HG03469 (cell line): ENCODE measurements around the gene ITGA1.
"Not testable (repeated sequence)": the region's sequence is repeated elsewhere in the genome, so short reads cannot be mapped to it uniquely, and the experiment has no call there.

ENCODE experiments used
- ATAC-seq: cut with Tn5 transposase; IDR thresholded peaks from one replicate; pipeline ENCODE4 v1.9.1; 2021; ENCODE audit warnings: mild to moderate bottlenecking, moderate library complexity, moderate number of reproducible peaks; ENCODE audit not compliant: unreplicated experiment

ITGA1 gene

DNA sequence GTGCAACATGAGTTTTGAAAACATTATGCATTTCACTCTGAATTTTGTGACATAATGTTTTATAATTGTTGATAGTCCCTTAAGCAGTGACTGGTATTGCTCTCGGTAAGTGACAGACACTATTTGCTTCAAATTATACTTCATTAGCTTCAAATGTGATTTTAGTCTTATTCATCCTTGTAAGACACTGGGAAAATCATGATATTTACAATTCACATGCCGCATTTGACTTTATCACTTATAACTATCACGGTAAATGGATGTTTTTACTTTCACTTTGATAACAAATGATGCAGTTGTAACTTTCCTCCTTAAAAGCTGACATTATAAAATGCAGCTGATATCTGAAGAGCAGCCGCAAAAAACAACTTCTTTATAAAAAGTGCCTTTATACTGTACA lies 157.3 kb downstream of the ITGA1 start:
- ATAC-seq, result no peak

DNA sequence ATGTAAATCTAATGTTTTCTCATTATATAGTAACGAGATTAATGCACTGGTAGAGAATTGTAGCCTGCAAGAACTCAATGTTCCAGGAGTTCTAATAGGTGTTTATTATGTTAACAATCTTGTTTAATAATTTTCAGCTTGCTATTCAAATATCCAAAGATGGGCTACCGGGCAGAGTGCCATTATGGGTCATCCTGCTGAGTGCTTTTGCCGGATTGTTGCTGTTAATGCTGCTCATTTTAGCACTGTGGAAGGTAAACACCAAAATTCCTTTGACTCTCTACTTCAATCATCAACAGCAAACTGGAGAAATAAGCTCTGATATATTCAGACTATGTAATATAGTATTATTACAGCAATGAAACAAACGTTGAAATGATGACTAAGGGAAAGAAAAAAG lies 159.5 kb downstream of the ITGA1 start:
- ATAC-seq, result no peak

DNA sequence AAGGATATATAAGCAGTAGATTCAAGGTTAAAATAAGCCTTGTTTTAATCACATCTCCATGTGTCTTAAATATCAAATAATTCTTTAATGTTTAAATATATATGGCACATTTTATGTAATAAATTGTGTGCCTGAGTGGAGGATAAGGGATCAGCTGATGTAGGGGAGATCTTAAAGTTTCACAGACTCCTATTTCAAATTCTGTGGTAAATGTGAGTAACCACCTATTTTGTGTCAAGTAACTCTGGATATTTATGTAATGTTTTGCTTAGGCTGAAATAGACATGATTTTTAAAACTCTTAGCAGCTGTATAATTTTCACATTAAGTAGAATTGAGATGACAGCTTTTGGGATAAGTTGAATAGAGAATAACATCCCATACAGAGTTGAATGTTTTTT lies 160.1 kb downstream of the ITGA1 start:
- ATAC-seq, result no peak

DNA sequence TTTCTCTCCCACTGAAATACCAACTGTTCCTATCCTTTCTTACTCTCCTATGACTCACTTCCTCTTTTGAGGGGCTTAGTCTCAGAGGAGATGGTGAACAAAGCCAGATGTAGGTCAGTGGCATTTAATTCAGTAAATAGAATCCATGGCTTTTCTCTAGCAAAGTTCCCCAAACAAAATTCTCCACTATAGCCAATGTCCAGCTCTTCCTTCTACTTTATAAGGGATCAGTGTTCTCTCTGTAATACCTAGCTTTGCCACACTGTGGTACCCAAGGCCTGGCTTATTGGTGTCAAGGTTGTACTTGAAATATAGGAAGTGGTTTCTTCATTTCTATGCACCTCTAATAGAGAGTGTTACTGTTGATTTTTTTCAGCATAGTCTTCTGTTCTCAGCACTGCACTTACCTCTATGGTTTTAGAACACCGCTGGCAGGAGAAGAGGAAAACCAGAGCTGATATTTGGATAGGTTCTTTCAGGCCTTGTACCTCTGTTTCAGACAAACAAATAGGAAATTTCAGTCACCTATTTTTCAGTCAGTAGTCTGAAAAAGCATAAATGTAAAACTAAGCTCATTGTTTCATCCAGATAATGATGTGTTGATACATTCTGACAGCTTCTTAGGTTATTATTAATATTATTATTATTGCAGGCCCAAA lies 160.8 kb downstream of the ITGA1 start:
- peak; percentile 99 for ATAC-seq

DNA sequence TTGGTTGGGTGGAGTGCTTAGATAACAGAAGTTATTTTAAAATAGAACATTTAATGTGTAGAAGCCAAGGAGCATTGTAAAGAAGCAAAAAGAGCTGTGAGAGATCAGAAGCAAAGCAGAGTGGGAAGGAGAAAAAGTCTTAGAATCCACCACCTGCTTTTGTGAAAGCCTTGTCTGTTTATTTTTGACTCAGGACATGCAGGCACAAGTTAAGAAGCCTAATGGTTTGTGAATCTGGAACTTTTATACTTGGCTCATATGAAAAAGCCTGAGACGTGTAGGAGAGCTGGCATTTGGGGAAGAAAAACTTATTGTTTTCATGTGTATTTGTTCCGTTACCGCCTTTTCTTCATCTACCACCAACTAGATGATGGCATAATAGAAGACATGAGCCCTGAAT lies 163.0 kb downstream of the ITGA1 start:
- no peak for ATAC-seq

DNA sequence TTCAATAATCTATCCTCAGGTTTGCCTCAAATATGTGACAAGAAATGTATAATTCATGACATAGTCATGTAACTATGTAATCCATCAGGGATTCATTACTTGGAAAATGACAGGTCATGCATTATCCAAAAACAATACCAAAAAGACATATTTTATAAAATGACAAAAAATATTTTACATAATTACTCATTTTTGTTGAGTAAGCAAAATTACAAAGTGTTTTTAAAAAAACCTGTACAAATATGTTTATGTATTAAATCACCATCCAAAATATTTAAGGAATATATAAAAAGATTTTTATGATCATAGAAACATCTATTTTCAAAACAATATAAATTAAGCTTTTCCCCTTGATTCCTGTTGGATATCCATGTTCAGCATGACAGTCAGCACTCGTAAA lies 164.8 kb downstream of the ITGA1 start:
- ATAC-seq, result no peak

DNA sequence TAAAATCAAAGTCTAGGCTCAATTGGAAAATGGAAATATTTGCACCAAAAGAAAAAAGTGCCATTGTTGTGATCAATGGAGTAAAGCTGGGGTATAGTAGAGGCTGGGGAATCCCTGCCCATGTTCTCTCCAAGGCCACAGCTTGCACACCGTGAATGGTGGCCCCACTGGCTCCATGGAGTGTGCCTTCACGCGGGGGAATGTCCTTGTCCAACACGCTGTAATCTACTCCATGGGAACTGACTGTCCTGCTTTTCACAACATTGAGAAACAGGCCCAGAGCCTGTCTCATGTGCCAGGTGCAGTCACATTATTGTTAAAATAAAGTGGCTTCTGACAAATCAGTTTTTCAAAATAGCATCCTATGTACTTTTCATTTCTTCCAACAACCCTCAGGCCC lies 168.3 kb downstream of the ITGA1 start:
- no peak for ATAC-seq

DNA sequence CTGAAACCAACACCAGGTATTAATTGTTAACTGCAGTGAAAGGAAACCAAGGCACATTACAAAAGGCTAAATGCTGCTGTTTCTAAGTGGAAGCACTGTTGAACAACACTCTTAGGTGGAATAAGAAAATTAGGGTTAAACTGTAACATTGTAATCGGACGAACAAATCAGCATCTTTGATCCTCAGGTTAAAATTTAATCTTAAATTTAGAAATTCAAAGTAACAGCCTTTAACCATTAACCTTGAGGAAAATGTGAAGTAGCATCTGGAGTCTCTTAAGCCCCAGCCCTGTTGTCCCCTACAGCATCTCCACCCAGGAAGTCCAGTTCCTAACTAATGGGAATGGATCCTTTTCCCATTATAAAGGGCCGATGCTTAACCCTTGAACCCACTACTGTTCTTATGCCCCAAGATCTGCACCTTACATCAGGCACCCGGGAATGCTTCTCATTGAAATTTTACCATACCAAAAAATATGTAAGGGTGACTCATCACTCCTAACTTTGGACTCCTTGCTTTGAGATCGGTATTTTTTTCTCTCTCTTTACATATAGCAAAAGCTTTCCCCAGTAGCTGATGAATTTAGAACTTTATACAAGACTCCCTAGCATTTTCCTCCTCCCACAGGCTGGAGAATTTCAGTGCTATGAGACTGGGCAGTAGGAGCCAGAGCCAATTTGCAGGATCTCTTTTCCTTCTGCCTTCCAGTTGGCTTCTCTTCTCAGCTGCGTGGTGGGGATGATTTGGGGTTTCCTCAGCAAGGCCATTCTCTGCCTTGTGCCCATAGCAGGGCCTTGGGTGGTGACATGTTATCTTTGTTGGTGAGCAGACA lies 169.4 kb downstream of the ITGA1 start:
- no peak for ATAC-seq

DNA sequence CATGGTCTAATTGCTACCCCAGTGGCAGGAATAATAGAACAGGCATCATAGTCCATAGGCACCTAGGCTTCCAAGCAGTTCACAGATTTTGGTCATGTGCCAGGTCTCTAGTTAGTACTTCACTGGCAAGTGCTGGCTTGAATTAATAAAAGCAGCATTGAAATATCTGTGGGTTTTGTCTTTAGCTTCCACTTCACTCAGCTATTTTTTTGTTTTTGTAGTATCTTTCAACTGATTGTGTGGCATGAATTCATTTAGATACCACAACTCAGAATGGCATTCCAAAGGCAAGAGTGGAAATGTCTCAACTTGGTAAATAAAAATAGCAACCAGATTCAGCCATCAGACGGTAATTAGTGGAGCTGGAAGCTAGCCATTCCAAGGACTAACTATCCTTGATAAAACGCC lies 173.6 kb downstream of the ITGA1 start:
- no peak for ATAC-seq

DNA sequence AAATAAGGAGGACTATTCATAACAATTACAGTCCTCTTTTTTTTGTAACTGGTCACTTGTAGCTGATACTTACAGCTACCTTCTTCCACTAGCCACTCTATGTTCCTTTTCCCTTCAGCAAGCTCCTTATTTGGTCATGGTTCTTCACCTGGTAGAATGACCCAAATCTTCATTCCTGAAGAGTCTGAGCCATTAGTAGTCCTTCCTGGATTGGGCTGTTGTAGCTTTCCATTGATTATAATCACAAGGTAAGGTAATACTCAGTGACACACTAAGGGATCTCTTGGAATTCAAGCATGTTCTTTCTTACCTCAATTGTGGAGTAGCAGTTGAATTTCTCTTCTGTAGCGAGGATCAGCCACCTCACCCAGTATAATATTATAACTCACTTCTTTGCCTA lies 175.9 kb downstream of the ITGA1 start:
- ATAC-seq, result no peak

DNA sequence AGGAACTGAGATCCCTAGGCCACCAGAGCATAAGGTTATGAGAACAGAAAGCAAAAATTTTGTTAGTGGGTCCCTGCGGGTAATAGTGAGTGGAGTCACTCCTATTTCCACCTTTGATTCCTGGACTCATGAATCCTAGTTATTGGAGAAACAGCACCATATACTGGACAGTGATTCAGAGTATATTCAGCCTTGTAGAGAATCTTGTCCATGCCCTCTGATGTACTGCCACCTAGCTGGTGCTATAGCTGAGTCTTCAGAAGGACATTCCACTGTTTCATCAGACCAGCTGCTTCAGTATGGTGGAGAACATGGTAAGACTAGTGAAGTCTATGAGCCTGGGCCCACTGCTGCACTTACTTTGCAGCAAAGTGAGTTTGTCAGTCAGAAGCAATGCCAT lies 176.4 kb downstream of the ITGA1 start:
- no peak for ATAC-seq

DNA sequence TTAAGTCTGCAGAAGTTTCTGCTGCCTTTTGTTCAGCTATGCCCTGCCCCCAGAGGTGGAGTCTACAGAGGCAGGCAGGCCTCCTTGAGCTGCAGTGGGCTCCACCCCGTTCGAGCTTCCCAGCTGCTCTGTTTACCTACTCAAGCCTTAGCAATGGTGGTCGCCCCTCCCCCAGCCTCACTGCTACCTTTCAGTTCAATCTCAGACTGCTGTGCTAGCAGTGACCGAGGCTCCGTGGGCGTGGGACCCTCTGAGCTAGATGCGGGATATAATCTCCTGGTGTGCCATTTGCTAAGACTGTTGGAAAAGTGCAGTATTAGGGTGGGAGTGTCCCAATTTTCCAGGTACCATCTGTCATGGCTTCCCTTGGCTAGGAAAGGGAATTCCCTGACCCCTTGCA lies 188.4 kb downstream of the ITGA1 start:
- ATAC-seq, result not testable (repeated sequence)

DNA sequence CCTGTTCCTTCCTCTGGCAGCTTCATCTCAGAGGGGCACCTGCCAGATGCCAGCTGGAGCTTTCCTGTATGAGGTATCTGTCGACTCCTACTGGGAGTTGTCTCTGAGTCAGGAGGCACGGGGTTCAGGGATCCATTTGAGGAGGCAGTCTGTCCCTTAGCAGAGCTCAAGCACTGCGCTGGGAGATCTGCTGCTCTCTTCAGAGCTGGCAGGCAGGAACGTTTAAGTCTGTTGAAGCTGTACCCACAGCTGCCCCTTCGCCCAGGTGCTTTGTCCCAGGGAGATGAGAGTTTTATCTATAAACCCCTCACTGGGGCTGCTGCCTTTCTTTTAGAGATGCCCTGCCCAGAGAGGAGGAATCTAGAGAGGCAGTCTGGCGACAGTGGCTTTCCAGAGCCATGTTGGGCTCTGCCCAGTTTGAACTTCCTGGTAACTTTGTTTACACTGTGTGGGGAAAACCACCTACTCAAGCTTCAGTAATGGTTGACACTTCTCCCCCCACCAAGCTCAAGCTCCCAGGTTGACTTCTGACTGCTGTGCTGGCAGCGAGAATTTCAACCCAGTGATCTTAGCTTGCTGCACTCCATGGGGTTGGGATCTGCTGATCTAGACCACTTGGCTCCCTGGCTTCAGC lies 189.7 kb downstream of the ITGA1 start:
- no peak for ATAC-seq

DNA sequence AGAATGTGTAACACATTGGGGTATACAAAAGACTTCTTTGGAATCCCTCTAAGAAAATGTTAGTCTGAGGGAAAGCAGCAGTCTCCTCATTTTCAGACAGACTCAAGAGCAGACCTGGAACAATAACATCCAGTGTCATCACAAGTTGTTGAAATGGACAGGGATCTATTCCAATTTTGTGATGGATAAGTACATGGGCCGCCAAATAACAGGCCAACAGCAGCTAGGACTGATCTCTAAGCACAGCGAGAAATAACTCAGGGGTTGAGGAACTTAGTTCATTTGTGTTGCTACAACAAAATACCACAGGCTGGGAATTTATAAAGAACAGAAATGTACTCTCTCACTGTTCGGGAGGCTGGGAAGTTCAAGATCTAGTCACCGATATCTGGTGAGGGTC lies 193.8 kb downstream of the ITGA1 start:
- ATAC-seq, result no peak

DNA sequence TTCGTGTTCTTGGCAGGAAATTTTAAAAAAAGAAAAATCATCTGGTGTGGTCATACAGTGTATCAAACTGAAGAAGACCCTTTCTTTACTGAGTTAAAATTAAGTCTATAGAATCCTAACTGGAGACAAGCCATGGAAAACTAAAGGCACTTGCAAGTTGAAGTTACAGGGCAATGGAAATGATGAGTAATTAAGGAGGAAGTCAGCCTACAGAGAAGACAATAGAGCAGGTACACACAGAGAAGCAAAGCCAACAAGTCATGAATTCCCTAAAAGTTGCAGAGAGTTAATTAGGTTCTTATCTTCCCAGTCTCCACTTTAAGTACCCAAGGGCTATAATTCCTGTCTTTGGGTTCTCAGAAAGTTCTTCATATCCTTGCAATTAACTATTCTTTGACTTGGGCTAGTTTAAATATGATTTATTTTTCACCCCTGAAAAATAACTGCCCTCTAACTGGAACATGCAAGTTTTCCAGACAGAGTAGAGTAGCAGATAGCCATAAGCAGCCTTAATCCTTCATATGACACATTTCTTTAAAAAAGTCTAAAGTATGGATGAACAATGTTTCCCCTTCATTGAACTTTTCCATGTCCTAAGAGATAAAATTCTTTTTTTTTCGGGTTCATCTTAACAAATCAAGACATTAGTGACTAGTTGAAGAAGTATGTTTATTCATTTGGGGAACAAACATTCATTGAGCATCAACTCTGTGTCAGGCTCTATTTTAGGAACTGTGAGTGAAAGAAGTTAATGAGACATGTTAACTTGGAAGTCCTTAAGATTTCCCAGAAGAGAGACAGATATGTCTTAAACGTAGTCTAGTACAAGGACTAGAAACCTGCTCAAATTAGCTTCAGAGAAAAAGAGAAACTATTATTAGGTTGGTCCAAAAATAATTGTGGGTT lies 196.3 kb downstream of the ITGA1 start:
- ATAC-seq, result no peak

DNA sequence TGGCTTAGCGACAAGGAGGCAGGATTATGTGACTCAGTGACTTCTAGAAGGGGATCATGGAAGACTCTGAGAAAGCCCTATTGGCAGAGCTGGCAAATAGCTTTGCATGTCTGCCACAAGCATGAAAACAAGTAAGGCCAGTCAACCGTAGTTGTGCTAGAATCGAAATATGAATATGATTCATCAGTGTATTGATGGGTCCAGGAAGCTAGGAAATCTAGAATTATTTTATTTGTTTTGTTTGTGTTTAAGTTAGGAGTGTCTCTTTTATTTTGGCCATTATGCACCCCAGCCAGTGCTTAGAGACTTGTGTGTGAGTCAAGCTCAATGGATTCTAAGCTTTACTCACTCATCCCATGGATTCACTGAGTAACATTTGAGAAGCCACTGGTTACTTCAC lies 197.6 kb downstream of the ITGA1 start:
- ATAC-seq, result no peak

DNA sequence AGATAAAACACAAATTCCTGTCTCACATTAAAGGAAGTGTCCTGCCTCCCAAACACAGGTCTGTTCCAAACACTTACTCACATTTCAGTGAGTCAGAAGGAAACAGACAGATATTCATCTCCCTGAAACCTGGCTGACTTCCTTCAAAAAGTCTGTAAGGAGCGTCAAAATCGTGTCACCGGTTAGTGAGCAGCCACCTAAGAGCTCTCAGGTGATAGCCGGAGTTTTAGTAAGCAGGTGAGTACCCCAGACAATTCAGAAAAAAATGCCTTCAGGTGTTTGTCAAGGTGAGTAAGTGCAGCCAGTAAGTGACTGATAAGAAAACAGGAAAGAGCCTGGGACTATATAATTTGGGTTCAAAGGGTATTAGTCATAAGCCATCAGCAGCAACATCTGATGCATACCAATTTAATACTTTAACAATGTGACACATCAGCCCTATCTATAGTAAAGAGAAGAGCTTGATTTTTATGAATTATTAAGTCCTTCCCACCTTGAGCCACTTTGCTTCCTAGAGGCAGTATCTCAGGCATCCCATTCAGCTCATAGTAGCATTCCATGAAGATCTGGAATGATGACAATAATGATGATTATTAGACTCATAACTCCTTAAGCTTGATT lies 200.1 kb downstream of the ITGA1 start:
- no peak for ATAC-seq

DNA sequence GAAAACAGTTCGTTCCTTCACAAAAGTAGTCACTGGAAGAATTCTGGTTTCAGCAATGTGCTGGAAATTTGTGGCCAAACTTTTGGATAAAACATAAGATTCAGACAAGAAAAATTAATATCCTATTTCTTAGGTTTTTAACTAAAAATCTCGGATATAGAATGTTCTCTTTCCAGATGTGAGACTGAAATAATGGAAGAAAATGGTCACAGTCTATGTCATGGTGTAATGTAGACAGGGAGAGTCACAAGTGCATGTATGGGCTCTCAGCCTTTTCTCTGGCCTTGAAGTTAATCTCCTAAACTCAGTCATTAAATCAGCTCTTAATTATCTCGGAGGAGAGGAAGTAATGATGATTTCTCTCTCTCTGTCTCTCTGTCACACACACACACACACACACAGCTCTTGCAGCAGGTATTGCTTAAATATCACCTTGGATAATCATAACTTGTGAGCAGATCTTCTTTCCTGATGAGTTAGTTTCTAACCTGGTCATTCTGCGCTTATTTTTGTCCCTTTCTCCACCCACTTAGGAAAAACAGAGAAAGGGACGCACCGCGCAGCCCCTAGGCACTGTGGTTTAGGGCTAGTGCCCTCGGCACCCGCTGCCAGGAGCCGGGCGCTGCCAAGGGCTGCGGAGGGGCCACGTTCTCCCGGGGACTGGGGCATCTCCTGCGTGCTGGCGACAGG lies 200.8 kb downstream of the ITGA1 start:
- no peak for ATAC-seq

DNA sequence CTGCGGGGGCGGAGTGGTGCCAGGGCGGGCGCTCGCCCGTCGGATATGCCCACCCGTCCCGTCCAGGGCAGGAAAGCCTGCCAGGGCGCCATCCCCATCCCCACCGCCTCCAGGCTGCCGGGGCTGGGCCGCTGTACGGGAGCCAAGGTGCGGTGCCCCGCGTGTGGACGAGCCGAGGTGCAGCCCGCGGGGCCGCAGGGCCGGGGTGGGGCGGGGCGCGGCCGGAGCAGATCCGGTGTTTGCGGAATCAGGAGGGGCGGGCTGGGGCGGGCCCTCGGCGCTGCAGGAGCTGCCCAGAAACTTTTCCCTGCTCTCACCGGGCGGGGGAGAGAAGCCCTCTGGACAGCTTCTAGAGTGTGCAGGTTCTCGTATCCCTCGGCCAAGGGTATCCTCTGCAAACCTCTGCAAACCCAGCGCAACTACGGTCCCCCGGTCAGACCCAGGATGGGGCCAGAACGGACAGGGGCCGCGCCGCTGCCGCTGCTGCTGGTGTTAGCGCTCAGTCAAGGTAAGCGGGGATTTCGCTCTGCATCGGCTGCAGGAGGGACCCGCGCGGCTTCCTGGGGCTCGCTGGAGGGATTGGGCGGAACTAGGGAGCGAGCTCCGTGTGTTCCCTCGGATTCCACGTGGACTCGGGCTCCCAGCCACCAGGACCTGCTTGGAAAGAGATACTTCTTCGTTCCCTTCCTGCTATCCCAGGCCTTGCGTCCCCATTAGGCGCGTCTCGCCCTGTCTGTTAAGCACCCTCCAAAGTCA lies 201.5 kb downstream of the ITGA1 start, which contains the start of gene ITGA2:
Gene ITGA2 (plus strand): TSS at position 328 of the 756 bp plus-strand sequence. CDS start 117 bp downstream, at position 445.
- ATAC-seq, result no peak
